HFFc6 (cell line): Measurements from ENCODE around the gene IMMP2L. TPM values are rescaled to one million over a fixed set of nuclear protein-coding genes. Genes with fewer than 3 reads are reported as not detected.

ENCODE experiments used
- DNase-seq: peaks from one replicate; pipeline ENCODE4 v3.0.0-alpha.2; 2018
- H3K27ac Mint-ChIP-seq: 2 replicates; pipeline ENCODE4 v1.8.0; 2020; ENCODE audit warnings: mild to moderate bottlenecking, mixed read lengths
- H3K27me3 Mint-ChIP-seq: 2 replicates; pipeline ENCODE4 v1.8.0; 2021; ENCODE audit warnings: mild to moderate bottlenecking, moderate library complexity, mixed read lengths; ENCODE audit not compliant: insufficient read depth
- H3K36me3 Mint-ChIP-seq: 2 replicates; pipeline ENCODE4 v1.8.0; 2021; ENCODE audit warnings: low read depth, mixed read lengths
- H3K4me1 Mint-ChIP-seq: 2 replicates; pipeline ENCODE4 v1.8.0; 2020; ENCODE audit warnings: low read depth, mixed read lengths
- H3K4me3 Mint-ChIP-seq: 2 replicates; pipeline ENCODE4 v1.8.0; 2020; ENCODE audit warnings: mild to moderate bottlenecking, moderate library complexity, mixed read lengths
- H3K9me3 Mint-ChIP-seq: 2 replicates; pipeline ENCODE4 v1.8.0; 2020; ENCODE audit warnings: mild to moderate bottlenecking, mixed read lengths
- total RNA-seq, 6 experiments: library from RNA; stranded (reverse); fragmentation: NEBNext Ultra II Directional; extraction: Animal tissue kit (Norgen Biotek cat#: 25700); gene quantifications; 2 replicates in 1 of 6; 3 replicates in 5 of 6; pipeline ENCODE4 v1.2.3, GENCODE V29; 2021
- TF ChIP-seq, protein P1 (sequence below): fragments of 200-600 bp; sonication (generic); IDR thresholded peaks from 2 replicates; pipeline ENCODE4 v1.5.0; 2021; ENCODE audit warnings: antibody characterized with exemption, mild to moderate bottlenecking

IMMP2L gene
- total RNA-seq, 6 experiments from 2014 or later = 7.2 to 13.6 (median 10.1) TPM

DNA sequence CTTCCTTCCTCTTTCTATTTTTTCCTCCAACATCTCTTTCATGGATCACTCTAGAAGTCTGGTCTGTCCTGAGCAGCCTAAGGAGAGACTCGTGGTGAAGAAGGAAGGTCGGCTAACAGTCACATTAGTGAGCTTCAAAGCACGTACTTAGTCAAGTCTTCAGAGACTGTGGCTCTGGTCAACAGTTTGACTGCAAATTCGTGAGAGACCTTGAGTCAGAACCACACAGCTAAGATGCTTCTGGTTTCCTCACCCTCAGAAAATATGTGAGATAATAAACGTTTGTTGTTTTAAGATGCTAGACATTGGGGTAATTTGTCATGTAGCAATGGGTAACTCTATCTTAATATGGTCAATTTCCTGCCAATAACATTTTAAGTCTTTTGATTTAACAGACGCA lies 597.5 kb downstream of the IMMP2L start:
- Mint-ChIP-seq H3K27me3 (no peaks in the 10 kb centered on the region), H3K4me1 (peaks cover 34% of the 10 kb centered on the region), H3K9me3 (no peaks in the 10 kb centered on the region), H3K36me3 (no peaks in the 10 kb centered on the region), H3K27ac (peak overlapping the region; percentile 79), H3K4me3 (peak overlapping the region; percentile 58)
- TF ChIP-seq, protein P1, sequence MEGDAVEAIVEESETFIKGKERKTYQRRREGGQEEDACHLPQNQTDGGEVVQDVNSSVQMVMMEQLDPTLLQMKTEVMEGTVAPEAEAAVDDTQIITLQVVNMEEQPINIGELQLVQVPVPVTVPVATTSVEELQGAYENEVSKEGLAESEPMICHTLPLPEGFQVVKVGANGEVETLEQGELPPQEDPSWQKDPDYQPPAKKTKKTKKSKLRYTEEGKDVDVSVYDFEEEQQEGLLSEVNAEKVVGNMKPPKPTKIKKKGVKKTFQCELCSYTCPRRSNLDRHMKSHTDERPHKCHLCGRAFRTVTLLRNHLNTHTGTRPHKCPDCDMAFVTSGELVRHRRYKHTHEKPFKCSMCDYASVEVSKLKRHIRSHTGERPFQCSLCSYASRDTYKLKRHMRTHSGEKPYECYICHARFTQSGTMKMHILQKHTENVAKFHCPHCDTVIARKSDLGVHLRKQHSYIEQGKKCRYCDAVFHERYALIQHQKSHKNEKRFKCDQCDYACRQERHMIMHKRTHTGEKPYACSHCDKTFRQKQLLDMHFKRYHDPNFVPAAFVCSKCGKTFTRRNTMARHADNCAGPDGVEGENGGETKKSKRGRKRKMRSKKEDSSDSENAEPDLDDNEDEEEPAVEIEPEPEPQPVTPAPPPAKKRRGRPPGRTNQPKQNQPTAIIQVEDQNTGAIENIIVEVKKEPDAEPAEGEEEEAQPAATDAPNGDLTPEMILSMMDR = no peak
- DNase-seq = peak; percentile 64

DNA sequence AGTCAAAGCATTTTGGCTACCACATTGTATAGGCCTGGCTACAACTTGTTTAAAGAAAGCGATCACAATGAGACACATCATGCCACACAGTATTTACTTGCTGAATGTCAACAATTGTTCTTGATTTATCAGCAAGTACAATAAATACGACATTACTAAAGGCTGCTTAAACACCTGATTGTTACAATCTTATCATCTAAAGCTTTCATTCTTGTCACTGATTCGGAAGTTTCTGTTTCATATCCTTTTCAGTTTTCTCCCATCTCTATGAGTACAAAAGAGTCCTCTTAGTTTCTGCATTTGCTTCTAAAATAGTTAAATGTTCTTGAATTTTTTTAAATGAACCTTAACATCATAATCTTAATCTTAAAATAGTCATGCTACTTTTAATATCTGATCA lies 599.5 kb downstream of the IMMP2L start:
- TF ChIP-seq, protein P1 = no peak

DNA sequence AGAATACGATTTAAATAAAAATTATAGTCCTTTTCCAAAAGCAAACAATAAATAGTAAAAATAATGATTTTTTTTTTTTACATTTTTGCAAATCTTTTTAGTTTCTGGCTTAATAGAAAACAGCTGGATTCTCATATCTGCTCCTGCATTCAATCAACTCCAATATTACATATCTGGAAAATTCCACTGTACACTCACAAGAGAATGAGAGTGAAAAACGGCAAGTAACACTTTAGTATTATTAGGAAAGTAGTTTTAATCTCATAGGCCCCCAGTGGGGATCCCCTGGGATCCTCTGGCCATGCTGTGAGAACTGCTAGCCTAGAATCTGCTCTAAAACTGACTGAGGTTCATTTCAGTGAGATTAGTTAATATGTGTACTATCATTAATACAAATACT lies 599.9 kb downstream of the IMMP2L start:
- TF ChIP-seq, protein P1 = no peak
- no peak for DNase-seq
- Mint-ChIP-seq H3K36me3 (no peaks in the 10 kb centered on the region), H3K27ac (no peak overlapping the region), H3K9me3 (no peaks in the 10 kb centered on the region), H3K27me3 (no peaks in the 10 kb centered on the region), H3K4me3 (no peak overlapping the region), H3K4me1 (peaks cover 35% of the 10 kb centered on the region)

More for the DNA sequence above, 599.5 kb downstream of the IMMP2L start:
- no peaks in the 10 kb centered on the region for H3K27me3 Mint-ChIP-seq
- H3K9me3 Mint-ChIP-seq = no peaks in the 10 kb centered on the region
- H3K36me3 Mint-ChIP-seq = no peaks in the 10 kb centered on the region
- no peak overlapping the region for H3K27ac Mint-ChIP-seq
- H3K4me1 Mint-ChIP-seq = peaks cover 34% of the 10 kb centered on the region
- no peak for DNase-seq
- H3K4me3 Mint-ChIP-seq = no peak overlapping the region

DNA sequence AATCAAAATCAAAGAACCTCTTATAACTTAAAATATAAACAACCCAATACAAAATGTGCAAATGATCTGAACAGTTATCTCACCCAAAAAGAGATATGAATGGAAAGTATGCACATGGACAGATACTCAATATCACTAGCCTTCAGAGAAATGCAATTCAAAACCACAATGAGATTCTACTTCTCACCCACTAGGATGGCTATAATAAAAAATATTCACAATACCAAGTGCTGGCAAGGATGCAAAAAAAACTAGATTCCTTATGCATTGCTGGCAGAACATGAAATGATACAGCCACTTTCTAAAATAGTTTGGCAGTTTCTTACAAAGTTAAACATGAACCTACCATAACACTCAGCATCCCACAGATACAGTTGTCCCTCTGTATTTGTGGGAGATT lies 601.5 kb downstream of the IMMP2L start:
- no peaks in the 10 kb centered on the region for H3K36me3 Mint-ChIP-seq
- no peak for DNase-seq
- H3K9me3 Mint-ChIP-seq = no peaks in the 10 kb centered on the region
- no peaks in the 10 kb centered on the region for H3K27me3 Mint-ChIP-seq
- H3K4me3 Mint-ChIP-seq = no peak overlapping the region
- H3K4me1 Mint-ChIP-seq = peaks cover 49% of the 10 kb centered on the region
- TF ChIP-seq, protein P1 = no peak
- no peak overlapping the region for H3K27ac Mint-ChIP-seq

DNA sequence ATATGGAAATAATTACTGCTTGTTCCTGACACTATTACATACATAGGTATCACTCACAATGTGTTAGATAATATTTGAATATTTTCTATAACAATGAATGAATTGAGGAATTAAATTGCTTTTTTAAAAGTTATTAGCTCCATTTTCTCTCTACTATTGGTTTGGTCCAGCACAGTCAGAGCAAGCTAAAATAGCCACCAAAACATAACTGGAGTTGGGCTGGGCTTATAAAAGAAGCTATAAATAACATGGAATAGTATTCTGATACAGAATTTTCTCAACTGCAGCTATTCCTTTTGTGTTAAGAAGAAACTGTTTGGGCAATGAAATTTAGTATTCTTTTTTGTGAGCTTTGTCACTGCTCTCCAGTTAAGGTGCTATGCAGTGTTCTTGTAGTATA lies 614.0 kb downstream of the IMMP2L start:
- TF ChIP-seq, protein P1 = no peak
- Mint-ChIP-seq H3K27ac (no peak overlapping the region), H3K9me3 (no peaks in the 10 kb centered on the region), H3K36me3 (no peaks in the 10 kb centered on the region; the same call in none of the 2 replicates), H3K4me3 (no peak overlapping the region), H3K27me3 (no peaks in the 10 kb centered on the region), H3K4me1 (peaks cover 39% of the 10 kb centered on the region)
- no peak for DNase-seq

DNA sequence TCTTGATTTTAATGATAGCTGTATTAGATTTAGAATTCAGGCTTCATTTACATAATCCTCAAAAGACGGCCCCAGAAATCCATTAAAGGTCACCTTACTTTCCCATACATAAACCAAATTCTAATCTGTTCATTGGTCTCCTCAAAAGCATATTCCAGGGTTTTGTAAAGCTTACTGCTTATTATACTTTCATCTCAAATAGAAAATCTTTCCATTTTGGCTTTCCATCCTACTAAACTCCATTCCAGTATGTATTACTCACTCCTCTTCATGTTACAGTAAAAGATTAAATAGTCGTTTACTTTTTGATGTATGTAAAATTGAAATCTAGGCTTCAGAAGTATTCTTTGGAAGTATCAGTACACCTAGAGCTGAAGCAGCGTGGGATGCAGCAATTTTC lies 614.9 kb downstream of the IMMP2L start:
- no peaks in the 10 kb centered on the region; the same call in 1 of the 2 replicates for H3K36me3 Mint-ChIP-seq
- no peaks in the 10 kb centered on the region for H3K9me3 Mint-ChIP-seq
- peak overlapping the region; percentile 12; the same call in 1 of the 2 replicates for H3K27ac Mint-ChIP-seq
- H3K4me3 Mint-ChIP-seq = peak overlapping the region; percentile 75; the same call in 1 of the 2 replicates
- DNase-seq = no peak
- TF ChIP-seq, protein P1 = no peak
- H3K4me1 Mint-ChIP-seq = peaks cover 43% of the 10 kb centered on the region
- H3K27me3 Mint-ChIP-seq = no peaks in the 10 kb centered on the region
